ENCODE measurements around the gene MAP6.

The MAP6 gene

GRCh38 chr11:75547617-75548058 is 121.2 kb downstream of the MAP6 start:
- DNase-seq: peak; percentile 79

GRCh38 chr11:75547177-75547576 is 121.7 kb downstream of the MAP6 start:
- DNase-seq: no peak

DNA sequence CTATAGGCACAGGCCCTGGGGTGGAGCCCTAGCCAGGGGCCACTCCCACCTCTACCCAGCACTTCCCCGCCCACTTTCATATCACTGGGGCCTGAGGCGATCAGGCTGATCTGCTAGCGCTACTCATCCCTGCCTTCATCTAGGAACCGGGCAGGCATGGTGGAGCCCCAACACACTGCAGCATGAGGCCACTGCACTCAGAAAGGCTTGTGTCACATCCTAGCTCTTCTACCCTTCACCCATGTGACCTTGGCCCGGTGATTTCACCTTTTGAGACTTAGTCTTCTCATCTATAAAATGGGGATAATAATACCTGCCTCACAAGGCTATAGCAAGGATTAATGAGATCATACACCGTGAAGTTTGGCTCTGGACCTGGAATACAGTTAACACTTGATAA is 125.0 kb downstream of the MAP6 start:
- no peak for DNase-seq

DNA sequence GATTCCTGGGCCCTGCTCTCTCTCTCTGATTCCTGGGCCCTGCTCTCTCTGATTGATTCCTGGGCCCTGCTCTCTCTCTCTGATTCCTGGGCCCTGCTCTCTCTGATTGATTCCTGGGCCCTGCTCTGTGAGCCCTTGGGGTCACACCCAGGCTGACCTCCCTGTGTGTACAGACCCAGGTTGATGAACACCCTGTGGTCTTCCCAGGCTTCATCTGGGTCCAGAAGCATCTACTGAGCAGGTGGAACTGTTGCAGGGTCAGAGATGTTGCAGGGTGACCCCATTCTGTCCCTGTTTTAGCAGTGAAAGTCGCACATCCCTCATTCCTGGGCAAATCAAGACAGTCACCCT is 126.8 kb downstream of the MAP6 start:
- no peak for DNase-seq

DNA sequence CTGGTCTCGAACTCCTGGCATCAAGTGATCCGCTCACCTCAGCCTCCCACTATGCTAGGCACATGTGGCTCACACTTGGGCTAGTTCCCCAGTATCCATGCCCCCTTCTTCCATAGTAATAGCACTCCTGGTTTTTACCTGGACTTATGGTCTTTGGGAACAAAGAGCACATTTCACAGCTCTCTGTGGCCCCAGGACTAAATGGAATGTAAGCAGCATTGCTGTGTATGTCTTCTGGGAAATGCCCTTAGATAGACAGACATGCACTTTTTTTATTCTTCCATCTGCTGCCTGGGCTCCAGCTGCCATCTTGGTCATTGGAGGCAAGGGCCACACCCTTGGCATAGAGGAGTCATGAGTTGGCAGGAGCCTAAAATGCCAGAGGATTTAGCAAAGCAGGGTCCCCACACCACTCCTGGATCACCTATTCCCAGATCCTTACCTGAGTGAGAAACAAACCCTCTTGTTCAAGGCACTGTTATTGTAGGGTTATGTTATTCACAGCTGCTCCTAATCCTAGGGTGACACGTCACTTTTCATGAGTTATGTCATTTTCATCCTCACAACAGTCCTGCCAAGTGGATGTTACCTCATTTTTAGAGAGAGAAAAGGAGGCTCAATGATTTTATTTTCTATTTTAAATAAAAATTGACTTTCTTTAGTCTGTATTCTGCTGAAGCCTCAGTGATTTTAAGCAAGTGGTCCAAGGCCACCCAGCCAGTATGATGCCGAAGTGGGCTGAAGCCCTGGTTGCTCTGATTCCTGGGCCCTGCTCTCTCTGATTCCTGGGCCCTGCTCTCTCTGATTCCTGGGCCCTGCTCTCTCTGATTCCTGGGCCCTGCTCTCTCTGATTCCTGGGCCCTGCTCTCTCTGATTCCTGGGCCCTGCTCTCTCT is 127.4 kb downstream of the MAP6 start:
- DNase-seq: no peak

GRCh38 chr11:75539459-75540334 is 129.1 kb downstream of the MAP6 start:
- DNase-seq: no peak

GRCh38 chr11:75538150-75538942 is 130.5 kb downstream of the MAP6 start:
- DNase-seq: no peak

- DNase-seq: no peak
Measured at GRCh38 chr11:75537740-75538139, 131.1 kb downstream of the MAP6 start.
